ENCODE results near the gene LMX1A.

Gene LMX1A

DNA sequence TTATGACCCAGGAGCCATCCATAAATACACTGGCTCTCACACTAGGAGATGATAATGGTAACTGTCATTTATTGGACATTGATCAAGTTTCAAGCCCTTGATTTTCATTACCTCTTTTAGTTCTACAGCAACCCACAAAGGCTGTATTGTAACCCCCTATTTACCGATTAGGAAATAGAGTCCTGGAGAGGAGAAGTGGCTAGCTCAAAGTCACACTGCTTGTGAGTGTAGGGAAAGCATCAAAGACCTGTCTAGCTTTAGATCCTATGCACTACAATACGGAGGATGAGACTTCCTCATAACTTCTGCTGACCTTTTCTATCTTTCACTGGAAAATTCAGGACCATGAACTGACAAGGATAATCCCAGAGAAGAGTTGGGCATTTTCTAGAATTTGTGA lies 115.2 kb downstream of the LMX1A start:
- ChIA-PET CTCF (interaction anchor here (0.9 to 1.7 kb wide), 2 partner anchors 16 to 151 kb away, joined by 3 to 4 read pairs; no protein-coding TSS in a partner anchor), POLR2A (no interaction called here)
- H3K4me3 ChIP-seq (ENCODE audit: low read depth, low read length), result no peak overlapping the region
- DNase-seq (ENCODE audit: low read depth, low spot score), result no peak
- TF ChIP-seq, protein P1, sequence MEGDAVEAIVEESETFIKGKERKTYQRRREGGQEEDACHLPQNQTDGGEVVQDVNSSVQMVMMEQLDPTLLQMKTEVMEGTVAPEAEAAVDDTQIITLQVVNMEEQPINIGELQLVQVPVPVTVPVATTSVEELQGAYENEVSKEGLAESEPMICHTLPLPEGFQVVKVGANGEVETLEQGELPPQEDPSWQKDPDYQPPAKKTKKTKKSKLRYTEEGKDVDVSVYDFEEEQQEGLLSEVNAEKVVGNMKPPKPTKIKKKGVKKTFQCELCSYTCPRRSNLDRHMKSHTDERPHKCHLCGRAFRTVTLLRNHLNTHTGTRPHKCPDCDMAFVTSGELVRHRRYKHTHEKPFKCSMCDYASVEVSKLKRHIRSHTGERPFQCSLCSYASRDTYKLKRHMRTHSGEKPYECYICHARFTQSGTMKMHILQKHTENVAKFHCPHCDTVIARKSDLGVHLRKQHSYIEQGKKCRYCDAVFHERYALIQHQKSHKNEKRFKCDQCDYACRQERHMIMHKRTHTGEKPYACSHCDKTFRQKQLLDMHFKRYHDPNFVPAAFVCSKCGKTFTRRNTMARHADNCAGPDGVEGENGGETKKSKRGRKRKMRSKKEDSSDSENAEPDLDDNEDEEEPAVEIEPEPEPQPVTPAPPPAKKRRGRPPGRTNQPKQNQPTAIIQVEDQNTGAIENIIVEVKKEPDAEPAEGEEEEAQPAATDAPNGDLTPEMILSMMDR (IDR thresholded peaks at IDR 0.05; ENCODE audit: insufficient read depth, low read length, missing control alignments), result no peak

DNA sequence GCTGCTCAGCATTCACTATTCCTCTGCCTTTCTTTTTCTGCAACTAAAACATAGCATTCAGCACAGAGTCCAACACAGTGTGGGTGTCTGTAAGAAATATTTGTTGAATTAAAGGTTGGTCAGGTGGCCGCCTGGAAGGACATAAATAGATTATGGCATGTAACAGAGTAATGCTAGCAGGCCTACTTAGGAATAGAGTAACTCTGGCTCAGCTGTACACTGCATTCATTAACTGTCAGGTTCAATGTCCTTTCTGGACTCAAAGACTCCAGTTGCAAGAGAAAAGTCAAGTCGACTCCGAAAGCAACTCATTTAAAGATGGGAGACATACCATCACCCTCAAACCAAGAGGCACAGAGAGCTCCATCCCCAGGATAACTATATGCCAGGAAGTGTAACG lies 116.0 kb downstream of the LMX1A start:
- ChIA-PET POLR2A (no interaction called here), CTCF (interaction anchor here (0.9 to 1.7 kb wide), 2 partner anchors 17 to 152 kb away, joined by 3 to 4 read pairs; no protein-coding TSS in a partner anchor)
- no peak overlapping the region for H3K4me3 ChIP-seq (ENCODE audit: low read depth, low read length)
- TF ChIP-seq, protein P1 (IDR thresholded peaks at IDR 0.05; ENCODE audit: insufficient read depth, low read length, missing control alignments), result no peak
- DNase-seq (ENCODE audit: low read depth, low spot score), result no peak

DNA sequence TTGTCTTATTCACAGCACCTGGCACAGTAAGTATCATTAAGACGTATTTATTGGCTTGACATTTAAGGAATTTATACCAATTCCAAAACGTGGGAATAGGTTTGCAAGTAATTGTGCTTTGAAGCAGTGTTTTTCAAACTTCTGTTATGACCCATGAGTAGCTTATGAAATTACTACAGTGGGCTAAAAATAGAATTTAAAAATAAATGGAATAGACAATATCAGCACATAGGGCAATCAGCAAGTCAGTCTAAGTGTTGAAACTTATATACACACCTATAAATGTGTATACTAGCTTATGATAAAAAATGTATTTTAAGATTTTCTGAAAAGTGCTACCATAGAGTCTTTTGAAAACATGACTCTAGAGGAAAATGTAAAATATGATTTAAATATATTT lies 116.6 kb downstream of the LMX1A start:
- POLR2A ChIA-PET, result no interaction called here
- CTCF ChIA-PET, result interaction anchor here (1.7 kb wide), 1 partner anchor 18 kb away, joined by 4 read pairs; no protein-coding TSS in a partner anchor
- TF ChIP-seq, protein P1 (IDR thresholded peaks at IDR 0.05; ENCODE audit: insufficient read depth, low read length, missing control alignments), result no peak
- H3K4me3 ChIP-seq (ENCODE audit: low read depth, low read length), result no peak overlapping the region
- no peak for DNase-seq (ENCODE audit: low read depth, low spot score)

DNA sequence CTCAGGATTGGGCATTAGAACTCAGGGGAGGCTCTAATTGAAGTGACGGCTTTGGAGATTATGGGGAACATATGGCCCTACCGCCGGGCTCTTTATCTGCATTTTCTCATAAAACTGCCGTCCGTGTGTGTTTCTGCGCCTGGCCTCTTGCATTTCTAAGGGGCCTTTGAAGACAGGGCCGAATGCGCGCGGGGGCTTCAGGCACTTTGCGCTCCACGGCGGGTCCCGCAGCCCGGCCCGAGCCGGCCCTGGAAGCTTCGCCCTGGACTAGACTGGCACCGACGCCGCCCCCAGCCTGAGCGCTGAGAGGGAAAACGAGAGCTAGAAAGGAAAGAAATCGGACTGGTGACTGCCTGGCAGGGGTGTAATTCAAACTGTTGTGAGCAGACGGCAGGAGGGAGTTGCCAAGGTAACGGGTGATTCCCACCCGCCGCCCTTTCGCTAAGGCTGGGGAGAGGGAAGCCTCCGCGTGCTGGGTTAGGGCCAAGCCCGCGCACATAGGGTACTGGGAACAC lies 120.7 kb downstream of the LMX1A start:
- no peak overlapping the region for H3K4me3 ChIP-seq (ENCODE audit: low read depth, low read length)
- CTCF ChIA-PET, result no interaction called here
- TF ChIP-seq, protein P1 (IDR thresholded peaks at IDR 0.05; ENCODE audit: insufficient read depth, low read length, missing control alignments), result no peak
- POLR2A ChIA-PET, result no interaction called here
- no peak for DNase-seq (ENCODE audit: low read depth, low spot score)

DNA sequence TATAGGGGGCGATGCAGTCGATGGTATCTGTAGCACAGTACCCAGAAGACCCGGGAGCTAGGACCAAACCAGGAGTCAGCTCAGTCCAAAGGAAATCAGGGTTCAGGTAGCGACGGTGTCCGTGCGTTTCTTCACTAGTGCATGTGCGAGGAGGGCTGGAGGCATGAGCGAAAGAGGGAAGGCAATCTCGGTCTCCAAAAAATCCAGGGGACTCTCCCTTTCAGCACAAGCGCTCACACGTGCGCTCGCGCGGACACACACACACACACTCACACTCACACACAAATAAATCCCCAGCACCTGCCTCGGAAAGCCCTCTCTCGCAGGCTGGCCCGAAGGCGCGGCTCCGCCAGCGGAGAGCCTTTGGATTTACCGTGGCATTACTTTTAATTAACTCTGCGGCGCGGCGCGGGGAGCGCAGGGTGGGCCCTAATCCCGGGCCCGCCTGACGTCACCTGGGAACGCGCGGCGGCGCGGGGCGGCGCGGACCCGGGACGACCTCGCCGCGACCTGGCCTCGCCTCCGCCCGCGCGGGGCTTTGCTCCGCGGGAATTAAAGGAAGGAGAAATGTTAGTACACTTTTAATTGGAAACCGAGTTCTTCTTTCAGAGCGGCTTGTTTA lies 121.2 kb downstream of the LMX1A start:
- H3K4me3 ChIP-seq (ENCODE audit: low read depth, low read length), result no peak overlapping the region
- CTCF ChIA-PET, result no interaction called here
- TF ChIP-seq, protein P1 (IDR thresholded peaks at IDR 0.05; ENCODE audit: insufficient read depth, low read length, missing control alignments), result no peak
- DNase-seq (ENCODE audit: low read depth, low spot score), result no peak
- POLR2A ChIA-PET, result no interaction called here

DNA sequence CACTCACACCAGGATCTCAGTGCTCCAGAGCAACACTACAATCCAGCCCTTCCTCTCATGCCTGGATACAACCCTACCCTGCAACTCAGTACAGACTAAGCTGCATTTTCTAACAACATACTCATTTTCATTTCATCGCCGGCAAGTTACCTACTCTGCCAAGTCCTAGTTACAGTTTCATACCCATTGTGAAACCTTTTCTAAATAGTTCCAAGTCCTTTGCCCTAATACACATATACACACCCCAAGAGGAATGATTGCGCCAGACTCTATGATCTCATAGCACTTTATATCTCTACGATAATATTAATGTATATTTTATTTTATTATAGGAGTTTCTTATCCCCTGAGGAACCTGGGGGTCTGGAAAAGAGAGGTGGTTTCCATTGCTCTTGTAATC lies 122.4 kb downstream of the LMX1A start:
- no peak overlapping the region for H3K4me3 ChIP-seq (ENCODE audit: low read depth, low read length)
- TF ChIP-seq, protein P1 (IDR thresholded peaks at IDR 0.05; ENCODE audit: insufficient read depth, low read length, missing control alignments), result no peak
- DNase-seq (ENCODE audit: low read depth, low spot score), result no peak
- CTCF ChIA-PET, result no interaction called here
- POLR2A ChIA-PET, result no interaction called here
